NT2/D1 (cell line): ENCODE data around the gene DNAJC12.
"Not testable (repeated sequence)": the region's sequence is repeated elsewhere in the genome, so short reads cannot be mapped to it uniquely, and the experiment has no call there.

Experiments used
- SUZ12 ChIP-seq: IDR thresholded peaks from 2 replicates; pipeline ENCODE4 v1.6.1; 2011; ENCODE audit not compliant: insufficient read length, insufficient read depth; ENCODE audit errors: extremely low read depth
- ZNF274 ChIP-seq: IDR thresholded peaks from 2 replicates; pipeline ENCODE4 v1.6.1; 2011; ENCODE audit warnings: mild to moderate bottlenecking, low read depth, low read length

GRCh38 chr10:67839511-67839910 is 1.5 kb upstream of the DNAJC12 start:
- not testable (repeated sequence) for TF ChIP-seq ZNF274, SUZ12
